Brain microvascular endothelial cell (primary cell): ENCODE measurements around the gene SH3TC2.

Source experiments
- DNase-seq: peaks from one replicate; pipeline ENCODE4 v3.0.0-alpha.2; 2020
- H3K27ac ChIP-seq: fragments of 250-450 bp; sonication (Bioruptor Pico); 2 replicates; pipeline ENCODE4 v1.5.1; 2020; ENCODE audit warnings: mild to moderate bottlenecking, moderate library complexity
- H3K27me3 ChIP-seq: fragments of 250-450 bp; sonication (Bioruptor Pico); replicated peaks from 2 replicates; pipeline ENCODE4 v1.5.1; 2020; ENCODE audit warnings: mild to moderate bottlenecking
- H3K36me3 ChIP-seq: fragments of 250-450 bp; sonication (Bioruptor Pico); replicated peaks from 2 replicates; pipeline ENCODE4 v1.5.1; 2020; ENCODE audit warnings: mild to moderate bottlenecking
- H3K4me3 ChIP-seq: 2 replicates; pipeline ENCODE4 v1.5.1; 2011; ENCODE audit warnings: low read depth, mild to moderate bottlenecking, control low read depth, low read length, moderate library complexity
- in situ Hi-C: cut with HindIII; loops from 2 replicates; pipeline ENCODE4 v1.10.0; 2017; ENCODE audit warnings: low sequenced_read_pairs, low pct_ligation_motif_present
- TF ChIP-seq, protein P1 (sequence below): IDR thresholded peaks from 2 replicates; pipeline ENCODE4 v1.5.1; 2011; ENCODE audit warnings: low read depth, mild to moderate bottlenecking, moderate library complexity, low read length, control low read depth, inconsistent platforms; ENCODE audit errors: missing control alignments

Gene SH3TC2

DNA sequence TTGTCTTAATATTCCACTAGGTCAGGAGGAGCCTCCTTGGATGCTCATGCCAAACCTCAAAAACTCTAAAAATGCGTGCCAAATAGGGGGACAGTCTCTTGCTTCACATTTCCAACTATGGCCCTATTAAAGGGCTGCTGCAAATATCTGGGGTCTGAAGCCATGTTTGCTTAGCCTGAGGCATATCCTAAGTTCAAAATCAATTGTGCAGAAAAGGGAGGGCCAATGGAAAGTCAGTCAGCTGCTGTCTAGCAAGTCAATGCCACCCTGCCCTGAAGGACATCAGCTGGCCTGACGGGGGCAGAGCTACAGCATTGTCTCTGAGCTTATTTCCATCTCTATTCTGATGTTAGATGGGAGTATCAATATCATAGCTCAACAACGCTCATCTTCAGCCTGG, 93.6 kb downstream of the SH3TC2 start:
- no peak for DNase-seq
- Histone ChIP-seq H3K27ac (no peak overlapping the region), H3K36me3 (no peaks in the 10 kb centered on the region), H3K4me3 (no peak overlapping the region), H3K27me3 (no peaks in the 10 kb centered on the region)
- TF ChIP-seq, protein P1, sequence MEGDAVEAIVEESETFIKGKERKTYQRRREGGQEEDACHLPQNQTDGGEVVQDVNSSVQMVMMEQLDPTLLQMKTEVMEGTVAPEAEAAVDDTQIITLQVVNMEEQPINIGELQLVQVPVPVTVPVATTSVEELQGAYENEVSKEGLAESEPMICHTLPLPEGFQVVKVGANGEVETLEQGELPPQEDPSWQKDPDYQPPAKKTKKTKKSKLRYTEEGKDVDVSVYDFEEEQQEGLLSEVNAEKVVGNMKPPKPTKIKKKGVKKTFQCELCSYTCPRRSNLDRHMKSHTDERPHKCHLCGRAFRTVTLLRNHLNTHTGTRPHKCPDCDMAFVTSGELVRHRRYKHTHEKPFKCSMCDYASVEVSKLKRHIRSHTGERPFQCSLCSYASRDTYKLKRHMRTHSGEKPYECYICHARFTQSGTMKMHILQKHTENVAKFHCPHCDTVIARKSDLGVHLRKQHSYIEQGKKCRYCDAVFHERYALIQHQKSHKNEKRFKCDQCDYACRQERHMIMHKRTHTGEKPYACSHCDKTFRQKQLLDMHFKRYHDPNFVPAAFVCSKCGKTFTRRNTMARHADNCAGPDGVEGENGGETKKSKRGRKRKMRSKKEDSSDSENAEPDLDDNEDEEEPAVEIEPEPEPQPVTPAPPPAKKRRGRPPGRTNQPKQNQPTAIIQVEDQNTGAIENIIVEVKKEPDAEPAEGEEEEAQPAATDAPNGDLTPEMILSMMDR, result peak; percentile 30
- in situ Hi-C loops, result no loop called here

DNA sequence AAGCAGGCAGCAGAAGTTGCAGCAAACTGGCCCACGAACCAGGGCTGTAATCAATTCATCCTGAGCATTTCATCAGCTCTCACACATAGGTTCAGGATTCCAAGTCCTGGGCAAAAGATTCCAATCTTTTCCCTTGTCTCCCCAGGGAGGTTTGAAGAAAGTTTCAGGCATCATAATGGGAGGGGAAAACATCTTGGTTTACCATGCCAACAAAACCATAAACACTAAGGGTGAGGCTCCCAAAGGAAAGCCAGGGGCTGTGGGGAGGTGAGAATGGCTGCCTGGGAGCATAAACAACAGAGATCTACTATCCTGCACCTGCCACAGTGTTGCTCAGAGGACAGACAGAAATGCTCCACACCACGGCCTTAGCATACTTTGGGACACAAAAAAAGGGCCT, 94.6 kb downstream of the SH3TC2 start:
- H3K36me3 ChIP-seq, result no peaks in the 10 kb centered on the region
- in situ Hi-C loops, result no loop called here

DNA sequence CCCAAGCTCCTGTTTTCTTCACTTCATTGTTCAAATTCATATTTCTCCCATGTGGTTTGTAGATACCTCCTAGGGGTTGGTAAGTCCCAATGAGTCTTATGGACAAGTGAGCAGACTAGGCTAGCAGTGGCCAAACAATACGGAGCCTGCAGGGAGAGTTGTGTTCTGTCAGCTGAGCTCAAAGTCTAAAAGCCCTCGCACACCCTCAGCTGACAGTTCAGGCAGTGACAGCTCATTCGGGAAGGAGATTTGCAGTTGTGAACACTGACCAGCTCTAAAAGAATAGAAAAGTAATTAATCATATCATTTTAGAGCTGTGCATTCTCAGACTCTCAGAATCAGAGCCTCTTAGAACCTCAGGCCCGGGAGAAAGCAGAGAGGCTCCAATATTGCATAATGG, 95.1 kb downstream of the SH3TC2 start:
- H3K36me3 ChIP-seq, result no peaks in the 10 kb centered on the region
- H3K27me3 ChIP-seq, result no peaks in the 10 kb centered on the region
- no peak overlapping the region for H3K4me3 ChIP-seq
- no peak for DNase-seq
- TF ChIP-seq, protein P1, result no peak
- in situ Hi-C loops, result no loop called here
- no peak overlapping the region for H3K27ac ChIP-seq

More for the DNA sequence above, 94.6 kb downstream of the SH3TC2 start:
- DNase-seq, result no peak
- no peaks in the 10 kb centered on the region for H3K27me3 ChIP-seq
- no peak overlapping the region for H3K4me3 ChIP-seq
- H3K27ac ChIP-seq, result no peak overlapping the region
- TF ChIP-seq, protein P1, result no peak

DNA sequence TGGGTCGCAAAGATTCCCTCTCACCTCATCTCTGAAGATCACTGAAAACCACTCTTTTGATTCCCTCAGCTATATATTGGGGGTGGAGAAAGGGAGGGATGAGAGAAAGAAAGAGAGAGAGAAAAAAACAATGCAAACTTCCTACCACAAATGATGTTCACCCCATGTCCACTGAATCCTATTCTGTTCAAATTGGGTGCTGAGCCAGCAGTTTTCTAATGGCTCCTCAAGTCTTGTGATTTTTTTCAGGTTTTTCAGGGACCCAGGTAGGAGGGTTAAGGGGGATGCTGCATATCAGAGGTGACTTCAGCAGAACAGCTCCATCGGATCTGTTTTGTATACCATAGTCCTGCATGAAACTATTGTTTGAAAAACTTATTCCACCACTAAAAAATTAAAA, 95.9 kb downstream of the SH3TC2 start:
- Histone ChIP-seq H3K27ac (no peak overlapping the region), H3K27me3 (no peaks in the 10 kb centered on the region), H3K4me3 (no peak overlapping the region), H3K36me3 (no peaks in the 10 kb centered on the region)
- DNase-seq, result no peak
- TF ChIP-seq, protein P1, result no peak
- in situ Hi-C loops, result no loop called here

DNA sequence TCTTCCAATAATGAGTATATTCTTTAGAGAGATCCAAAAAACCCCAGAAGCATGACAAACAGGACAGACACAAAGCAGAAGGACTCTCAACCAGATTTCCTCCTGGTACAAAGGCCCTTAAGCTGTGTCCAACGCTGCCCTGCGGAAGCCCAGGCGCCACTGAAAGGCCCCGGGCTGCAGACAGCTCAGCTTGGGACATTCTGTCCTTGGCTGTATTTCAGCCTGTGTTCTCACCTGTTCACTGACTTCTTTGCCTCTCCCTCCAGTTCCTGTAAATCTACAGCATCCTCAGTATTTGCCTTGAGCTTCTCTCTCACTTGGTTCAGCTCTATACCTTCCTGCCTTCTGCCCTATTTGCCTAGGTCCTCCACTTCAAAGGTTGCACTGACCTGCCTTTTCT, 96.5 kb downstream of the SH3TC2 start:
- no peaks in the 10 kb centered on the region for H3K27me3 ChIP-seq

More for the DNA sequence above, 96.5 kb downstream of the SH3TC2 start:
- TF ChIP-seq, protein P1, result no peak
- H3K4me3 ChIP-seq, result no peak overlapping the region
- H3K36me3 ChIP-seq, result no peaks in the 10 kb centered on the region
- DNase-seq, result no peak
- in situ Hi-C loops, result no loop called here
- H3K27ac ChIP-seq, result peak overlapping the region; percentile 15
